ENCODE measurements around the gene ZCCHC7. TPM values are rescaled to one million over a fixed set of nuclear protein-coding genes. Genes with fewer than 3 reads are reported as not detected.
A peak's percentile ranks its signal among the peaks of the same experiment; 100 is the strongest.
"Not testable (repeated sequence)": the region's sequence is repeated elsewhere in the genome, so short reads cannot be mapped to it uniquely, and the experiment has no call there.

The ZCCHC7 gene
- 27.0 to 31.3 TPM (median 27.8 TPM) in 3 replicates for total RNA-seq

DNA sequence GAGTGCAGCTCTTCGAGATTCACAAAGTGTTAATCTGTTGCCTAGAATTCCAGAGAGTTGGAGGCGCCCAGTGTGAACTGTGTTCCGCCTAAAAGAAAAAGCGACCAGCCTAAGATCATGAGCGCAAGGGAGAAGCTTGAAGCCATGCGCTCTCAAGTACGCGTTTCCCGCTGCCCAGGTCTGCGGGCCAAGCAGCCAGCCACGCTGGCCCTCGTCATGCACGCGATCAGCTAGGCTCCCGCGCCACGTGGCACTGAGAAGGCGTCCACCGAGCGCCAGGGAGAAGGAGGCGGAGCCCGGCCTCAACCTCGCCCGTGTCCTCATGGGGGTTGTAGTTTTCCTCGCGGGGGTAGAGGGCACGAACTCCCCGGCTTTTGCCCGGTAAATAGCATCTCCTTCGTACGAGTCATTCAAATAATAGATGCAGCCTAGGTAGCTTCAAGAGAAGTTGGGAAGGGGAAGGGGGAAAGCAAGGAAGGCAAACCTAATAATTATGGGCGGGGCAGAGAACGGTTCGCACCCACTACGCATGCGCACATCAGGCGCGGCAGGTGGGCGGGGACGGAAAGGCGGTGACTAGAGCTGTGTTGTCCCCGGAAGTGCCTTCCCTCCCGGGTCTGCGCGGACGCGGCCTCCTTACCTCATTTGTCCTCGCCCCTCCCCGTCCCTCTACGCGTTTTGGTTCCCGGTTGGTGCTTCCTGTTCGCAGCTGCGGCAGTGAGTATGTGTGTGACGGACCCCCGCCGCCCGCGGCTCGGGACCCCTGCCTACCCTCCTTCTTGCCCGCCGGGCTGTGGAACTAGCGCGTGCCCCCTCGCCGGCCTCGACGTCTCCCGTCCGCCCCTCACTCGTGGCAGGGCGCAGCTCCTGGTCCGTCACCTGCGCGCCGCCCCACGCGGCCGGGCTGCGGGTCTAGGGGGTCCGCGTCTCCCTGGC is at the start of gene ZCCHC7:
ZCCHC7 (plus strand) TSS at position 668 of the 936 bp plus-strand sequence.
- H3K4me1 Mint-ChIP-seq = peaks cover 16% of the 10 kb centered on the region
- DNase-seq (ENCODE audit: low spot score in 2 of 2, unreplicated experiment in 2 of 2) = peak; percentile 92 to 98
- peaks cover 2% of the 10 kb centered on the region for H3K27me3 Mint-ChIP-seq (ENCODE audit: low read depth)
- peak within 1 kb of the TSS; percentile 90 for H3K4me3 Mint-ChIP-seq
- peaks cover 2% of the 10 kb centered on the region for H3K36me3 Mint-ChIP-seq
- peaks cover 3% of the 10 kb centered on the region for H3K9me3 Mint-ChIP-seq
- TF ChIP-seq, protein P1, sequence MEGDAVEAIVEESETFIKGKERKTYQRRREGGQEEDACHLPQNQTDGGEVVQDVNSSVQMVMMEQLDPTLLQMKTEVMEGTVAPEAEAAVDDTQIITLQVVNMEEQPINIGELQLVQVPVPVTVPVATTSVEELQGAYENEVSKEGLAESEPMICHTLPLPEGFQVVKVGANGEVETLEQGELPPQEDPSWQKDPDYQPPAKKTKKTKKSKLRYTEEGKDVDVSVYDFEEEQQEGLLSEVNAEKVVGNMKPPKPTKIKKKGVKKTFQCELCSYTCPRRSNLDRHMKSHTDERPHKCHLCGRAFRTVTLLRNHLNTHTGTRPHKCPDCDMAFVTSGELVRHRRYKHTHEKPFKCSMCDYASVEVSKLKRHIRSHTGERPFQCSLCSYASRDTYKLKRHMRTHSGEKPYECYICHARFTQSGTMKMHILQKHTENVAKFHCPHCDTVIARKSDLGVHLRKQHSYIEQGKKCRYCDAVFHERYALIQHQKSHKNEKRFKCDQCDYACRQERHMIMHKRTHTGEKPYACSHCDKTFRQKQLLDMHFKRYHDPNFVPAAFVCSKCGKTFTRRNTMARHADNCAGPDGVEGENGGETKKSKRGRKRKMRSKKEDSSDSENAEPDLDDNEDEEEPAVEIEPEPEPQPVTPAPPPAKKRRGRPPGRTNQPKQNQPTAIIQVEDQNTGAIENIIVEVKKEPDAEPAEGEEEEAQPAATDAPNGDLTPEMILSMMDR (IDR thresholded peaks at IDR 0.05; ENCODE audit: unreplicated experiment) = no peak
- peak within 1 kb of the TSS; percentile 98 for H3K27ac Mint-ChIP-seq

DNA sequence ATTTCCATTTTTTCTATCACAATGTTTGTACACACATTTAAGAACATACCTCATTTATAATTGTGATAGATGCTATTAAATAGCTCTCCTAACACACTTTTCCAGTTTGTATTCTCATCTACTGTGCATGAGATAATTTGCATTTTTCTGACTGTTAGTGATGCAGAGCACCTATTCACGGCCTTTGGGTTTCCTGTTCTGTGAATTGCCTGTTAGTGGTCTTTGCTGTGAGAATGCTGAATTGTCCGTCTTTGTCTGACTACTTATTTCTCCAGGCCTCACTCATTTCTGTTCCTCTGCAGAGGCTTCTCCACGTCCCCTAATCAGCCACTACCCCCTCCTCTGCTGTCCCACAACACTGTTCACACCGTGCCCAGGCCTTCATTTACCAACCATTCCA is 45.6 kb upstream of the ZCCHC7 start:
- not testable (repeated sequence) for H3K27ac Mint-ChIP-seq; H3K36me3 Mint-ChIP-seq; H3K4me3 Mint-ChIP-seq; H3K4me1 Mint-ChIP-seq; DNase-seq (ENCODE audit: low spot score in 2 of 2, unreplicated experiment in 2 of 2); H3K9me3 Mint-ChIP-seq
- H3K27me3 Mint-ChIP-seq (ENCODE audit: low read depth) = peaks cover 40% of the 10 kb centered on the region

DNA sequence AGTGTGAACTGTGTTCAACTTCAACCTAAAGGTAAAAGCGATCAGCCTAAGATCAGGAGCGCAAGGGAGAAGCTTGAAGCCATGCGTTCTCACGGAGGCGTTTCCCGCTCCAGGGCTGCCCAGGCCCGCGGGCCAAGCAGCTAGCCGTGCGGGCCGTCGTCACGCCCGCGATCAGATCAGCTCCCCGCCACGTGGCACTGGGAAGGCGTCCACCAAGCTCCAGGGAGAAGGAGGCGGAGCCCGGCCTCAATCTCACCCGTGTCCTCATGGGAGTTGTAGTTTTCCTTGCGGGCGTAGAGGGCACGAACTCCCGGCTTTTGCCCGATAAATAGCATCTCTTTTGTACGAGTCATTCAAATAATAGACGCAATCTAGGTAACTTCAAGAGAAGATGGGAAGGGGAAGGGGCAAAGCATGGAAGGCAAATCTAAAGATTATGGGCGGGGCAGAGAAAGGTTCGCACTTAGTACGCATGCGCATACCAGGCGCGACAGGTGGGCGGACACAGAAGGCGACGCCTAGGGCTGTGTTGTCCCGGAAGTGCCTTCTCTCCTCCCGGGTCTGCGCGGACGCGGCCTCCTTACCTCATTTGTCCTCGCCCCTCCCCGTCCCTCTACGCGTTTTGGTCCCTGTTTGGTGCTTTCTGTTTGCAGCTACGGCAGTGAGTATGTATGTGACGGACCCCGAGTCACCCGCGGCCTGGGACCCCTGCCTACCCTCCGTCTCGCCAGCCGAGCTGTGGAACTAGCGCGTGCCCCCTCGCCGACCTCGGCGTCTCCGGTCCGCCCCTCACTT is 40.8 kb upstream of the ZCCHC7 start:
- H3K27ac Mint-ChIP-seq = peak overlapping the region; percentile 97
- peaks cover 2% of the 10 kb centered on the region for H3K36me3 Mint-ChIP-seq
- H3K4me1 Mint-ChIP-seq = peaks cover 13% of the 10 kb centered on the region
- H3K27me3 Mint-ChIP-seq (ENCODE audit: low read depth) = peaks cover 19% of the 10 kb centered on the region
- DNase-seq (ENCODE audit: low spot score in 2 of 2, unreplicated experiment in 2 of 2) = peak; percentile 82 to 91
- no peaks in the 10 kb centered on the region for H3K9me3 Mint-ChIP-seq
- H3K4me3 Mint-ChIP-seq = peak overlapping the region; percentile 86
- TF ChIP-seq, protein P1 (IDR thresholded peaks at IDR 0.05; ENCODE audit: unreplicated experiment) = no peak

DNA sequence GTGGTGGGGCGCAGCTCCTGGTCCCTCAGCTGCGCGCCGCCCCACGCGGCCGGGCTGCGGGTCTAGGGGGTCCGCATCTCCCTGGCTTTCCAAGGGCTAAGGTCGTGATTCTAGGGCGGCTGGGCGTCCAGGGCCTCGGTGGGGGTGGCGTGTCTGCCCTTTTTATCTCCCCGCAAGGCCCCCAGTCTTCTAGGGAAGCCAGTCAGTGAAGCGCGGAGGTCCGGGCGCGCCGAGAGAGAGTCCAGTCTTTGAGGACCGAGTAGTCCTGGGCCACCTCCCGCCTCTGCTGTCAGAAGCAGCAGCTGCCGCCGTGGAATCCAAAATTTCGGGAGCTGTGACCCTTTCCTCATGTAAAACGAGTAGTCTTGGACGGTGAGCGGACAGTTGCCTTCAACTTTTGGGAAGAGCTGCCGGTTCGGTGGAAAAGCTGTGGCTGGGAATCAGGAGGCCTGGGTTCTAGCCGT is 40.2 kb upstream of the ZCCHC7 start:
- Mint-ChIP-seq H3K4me1 (peaks cover 13% of the 10 kb centered on the region), H3K27ac (peak overlapping the region; percentile 97), H3K4me3 (peak overlapping the region; percentile 86), H3K27me3 (ENCODE audit: low read depth) (peaks cover 14% of the 10 kb centered on the region)
- not testable (repeated sequence) for DNase-seq (ENCODE audit: low spot score in 2 of 2, unreplicated experiment in 2 of 2); H3K9me3 Mint-ChIP-seq; H3K36me3 Mint-ChIP-seq

DNA sequence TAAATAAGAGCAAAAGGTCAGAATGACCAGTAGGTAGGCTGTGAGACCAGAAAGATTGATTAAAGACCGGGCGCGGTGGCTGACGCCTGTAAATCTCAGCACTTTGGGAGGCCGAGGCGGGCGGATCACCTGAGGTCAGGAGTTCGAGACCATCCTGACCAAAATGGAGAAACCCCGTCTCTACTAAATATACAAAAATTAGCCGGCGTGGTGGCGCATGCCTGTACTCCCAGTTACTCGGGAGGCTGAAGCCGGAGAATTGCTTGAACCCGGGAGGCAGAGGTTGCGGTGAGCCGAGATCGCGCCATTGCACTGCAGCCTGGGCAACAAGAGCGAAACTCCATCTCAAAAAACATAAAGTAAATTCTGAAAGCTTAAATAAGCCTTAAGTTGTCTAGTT is 38.9 kb upstream of the ZCCHC7 start:
- not testable (repeated sequence) for DNase-seq (ENCODE audit: low spot score in 2 of 2, unreplicated experiment in 2 of 2); H3K9me3 Mint-ChIP-seq; H3K36me3 Mint-ChIP-seq; H3K27me3 Mint-ChIP-seq (ENCODE audit: low read depth); H3K27ac Mint-ChIP-seq; H3K4me3 Mint-ChIP-seq
- peaks cover 13% of the 10 kb centered on the region for H3K4me1 Mint-ChIP-seq

DNA sequence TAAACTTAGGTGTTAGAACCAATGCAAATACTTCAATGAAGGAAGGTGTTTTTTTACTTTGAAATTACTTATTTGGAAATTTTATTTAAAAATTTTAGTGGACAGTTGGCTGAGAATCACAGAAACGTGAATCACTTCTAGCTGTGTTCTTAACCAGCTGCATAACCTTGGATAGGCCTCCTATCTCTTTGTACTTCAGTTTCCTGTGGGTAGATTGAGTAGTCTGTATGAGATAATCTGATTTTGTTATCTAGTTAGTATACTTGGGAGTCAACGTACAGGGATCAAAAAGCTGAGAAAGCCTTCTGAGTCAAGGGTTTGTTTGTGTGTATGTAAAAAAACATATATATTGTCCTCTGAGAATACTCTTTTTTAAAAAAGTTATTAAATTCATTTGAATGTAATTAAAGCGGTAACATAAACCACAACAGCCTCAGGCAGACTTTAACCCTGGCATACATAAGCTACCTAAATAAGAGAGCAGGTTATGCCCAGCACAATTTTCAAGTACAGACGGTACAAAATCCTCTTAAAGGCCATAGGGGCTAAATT is 38.1 kb upstream of the ZCCHC7 start:
- no peak overlapping the region for H3K27ac Mint-ChIP-seq
- TF ChIP-seq, protein P1 (IDR thresholded peaks at IDR 0.05; ENCODE audit: unreplicated experiment) = no peak
- H3K4me3 Mint-ChIP-seq = no peak overlapping the region
- peaks cover 13% of the 10 kb centered on the region for H3K4me1 Mint-ChIP-seq
- no peaks in the 10 kb centered on the region for H3K9me3 Mint-ChIP-seq
- H3K36me3 Mint-ChIP-seq = peaks cover 11% of the 10 kb centered on the region
- H3K27me3 Mint-ChIP-seq (ENCODE audit: low read depth) = no peaks in the 10 kb centered on the region
- no peak for DNase-seq (ENCODE audit: low spot score in 2 of 2, unreplicated experiment in 2 of 2)

Measured in mesothelial cell of epicardium (in vitro differentiated cells).